ENCODE measurements around the gene MAMDC4. TPM values are rescaled to one million over a fixed set of nuclear protein-coding genes. Genes with fewer than 3 reads are reported as not detected.

The MAMDC4 gene
- total RNA-seq, 2 donors from 2014 or later, result 11.0 to 61.7 TPM

GRCh38 chr9:136814725-136815421 is 37.3 kb upstream of the MAMDC4 start:
- no peaks in the 10 kb centered on the region for H3K27me3 ChIP-seq
- no peak for DNase-seq
- TF ChIP-seq CTCF (IDR thresholded peaks at IDR 0.05), result no peak
- H3K4me3 ChIP-seq, result no peak overlapping the region
- H3K36me3 ChIP-seq, result no peaks in the 10 kb centered on the region
- H3K4me1 ChIP-seq, result peaks cover 4% of the 10 kb centered on the region
- intact Hi-C loops (cut with DNase I), result no loop called here
- H3K9me3 ChIP-seq, result no peaks in the 10 kb centered on the region
- no peak overlapping the region for H3K27ac ChIP-seq
- H3K9ac ChIP-seq (ENCODE audit: low read depth in 2 of 2, low read length in 2 of 2), result no peak overlapping the region

- Histone ChIP-seq H3K27ac (no peak overlapping the region), H3K9me3 (no peaks in the 10 kb centered on the region), H3K9ac (ENCODE audit: low read depth in 2 of 2, low read length in 2 of 2) (no peak overlapping the region), H3K36me3 (no peaks in the 10 kb centered on the region), H3K4me3 (no peak overlapping the region), H3K27me3 (no peaks in the 10 kb centered on the region), H3K4me1 (no peaks in the 10 kb centered on the region)
- no peak for DNase-seq
- intact Hi-C loops (cut with DNase I), result no loop called here
- TF ChIP-seq CTCF (IDR thresholded peaks at IDR 0.05), result no peak
Measured at GRCh38 chr9:136815422-136815782, 36.7 kb upstream of the MAMDC4 start.

GRCh38 chr9:136820971-136821825 is 30.9 kb upstream of the MAMDC4 start:
- Histone ChIP-seq H3K9ac (ENCODE audit: low read depth in 2 of 2, low read length in 2 of 2) (no peak overlapping the region), H3K9me3 (no peaks in the 10 kb centered on the region), H3K27ac (no peak overlapping the region), H3K4me1 (no peaks in the 10 kb centered on the region), H3K27me3 (no peaks in the 10 kb centered on the region), H3K36me3 (no peaks in the 10 kb centered on the region), H3K4me3 (peak overlapping the region; percentile 13)
- no peak for TF ChIP-seq CTCF (IDR thresholded peaks at IDR 0.05)
- intact Hi-C loops (cut with DNase I), result no loop called here
- DNase-seq, result no peak

- no peak for DNase-seq
- H3K9me3 ChIP-seq, result no peaks in the 10 kb centered on the region
- no peaks in the 10 kb centered on the region for H3K4me1 ChIP-seq
- H3K36me3 ChIP-seq, result no peaks in the 10 kb centered on the region
- peak overlapping the region; percentile 13 for H3K4me3 ChIP-seq
- no peak for TF ChIP-seq CTCF (IDR thresholded peaks at IDR 0.05)
- H3K27ac ChIP-seq, result no peak overlapping the region
- no peaks in the 10 kb centered on the region for H3K27me3 ChIP-seq
- H3K9ac ChIP-seq (ENCODE audit: low read depth in 2 of 2, low read length in 2 of 2), result no peak overlapping the region
- intact Hi-C loops (cut with DNase I), result no loop called here
Measured at GRCh38 chr9:136821826-136822544, 30.2 kb upstream of the MAMDC4 start.

GRCh38 chr9:136823136-136824046 is 28.8 kb upstream of the MAMDC4 start:
- Histone ChIP-seq H3K9me3 (no peaks in the 10 kb centered on the region), H3K4me1 (no peaks in the 10 kb centered on the region), H3K9ac (ENCODE audit: low read depth in 2 of 2, low read length in 2 of 2) (no peak overlapping the region), H3K27ac (no peak overlapping the region), H3K4me3 (no peak overlapping the region), H3K27me3 (no peaks in the 10 kb centered on the region), H3K36me3 (no peaks in the 10 kb centered on the region)
- intact Hi-C loops (cut with DNase I), result no loop called here
- no peak for TF ChIP-seq CTCF (IDR thresholded peaks at IDR 0.05)
- DNase-seq, result no peak
